ENCODE data around the gene ALX4. TPM values are rescaled to one million over a fixed set of nuclear protein-coding genes. Genes with fewer than 3 reads are reported as not detected.

Gene ALX4
- total and polyA plus RNA-seq, 2 experiments from 2014 or later, result not detected

DNA sequence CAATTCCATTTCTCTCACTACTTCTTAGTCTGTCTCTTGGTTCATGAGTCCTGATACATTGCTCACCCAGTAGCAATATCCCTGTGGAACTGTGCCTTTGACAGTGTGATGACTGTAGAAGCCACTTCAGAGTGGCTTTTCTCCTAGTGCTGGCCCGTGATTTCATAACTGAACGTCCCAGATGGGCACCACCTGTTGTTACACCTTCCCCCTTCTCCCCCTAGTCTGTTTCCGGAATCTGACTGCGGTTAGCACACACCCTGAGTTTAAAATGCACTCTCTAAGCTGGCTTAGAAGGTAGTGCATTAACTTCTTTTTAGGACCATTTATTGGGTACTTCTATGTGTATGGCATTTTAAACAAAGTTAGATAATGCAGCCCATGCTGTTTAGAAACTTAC lies 83.0 kb downstream of the ALX4 start:
- H3K79me2 ChIP-seq (replicated peaks; ENCODE audit: insufficient read depth), result no peaks in the 10 kb centered on the region
- Mint-ChIP-seq H3K27ac (no peak overlapping the region), H3K4me1 (no peaks in the 10 kb centered on the region), H3K36me3 (ENCODE audit: low read depth) (no peaks in the 10 kb centered on the region), H3K4me3 (no peak overlapping the region), H3K9me3 (no peaks in the 10 kb centered on the region), H3K27me3 (ENCODE audit: insufficient read depth, low read depth, poor library complexity) (no peaks in the 10 kb centered on the region)
- no peak overlapping the region for H3K4me2 ChIP-seq
- H2AFZ ChIP-seq, result no peak overlapping the region
- H3K36me3 ChIP-seq (ENCODE audit: insufficient read depth), result no peaks in the 10 kb centered on the region
- H3K27me3 ChIP-seq (ENCODE audit: insufficient read depth), result no peaks in the 10 kb centered on the region
- no peaks in the 10 kb centered on the region; the same call in 1 of the 2 replicates for H3K9me2 ChIP-seq (ENCODE audit: insufficient read depth)
- DNase-seq (ENCODE audit: low spot score) (no peak), ATAC-seq (no peak)
- H3K4me1 ChIP-seq (ENCODE audit: insufficient read depth), result no peaks in the 10 kb centered on the region
- TF ChIP-seq EZH2 (IDR thresholded peaks at IDR 0.05; ENCODE audit: low read depth, unreplicated experiment), result no peak
- TF ChIP-seq STAT1 (IDR thresholded peaks at IDR 0.05; ENCODE audit: unreplicated experiment), result no peak
- no peak for TF ChIP-seq ETS1 (IDR thresholded peaks at IDR 0.05)
- TF ChIP-seq, protein P1, sequence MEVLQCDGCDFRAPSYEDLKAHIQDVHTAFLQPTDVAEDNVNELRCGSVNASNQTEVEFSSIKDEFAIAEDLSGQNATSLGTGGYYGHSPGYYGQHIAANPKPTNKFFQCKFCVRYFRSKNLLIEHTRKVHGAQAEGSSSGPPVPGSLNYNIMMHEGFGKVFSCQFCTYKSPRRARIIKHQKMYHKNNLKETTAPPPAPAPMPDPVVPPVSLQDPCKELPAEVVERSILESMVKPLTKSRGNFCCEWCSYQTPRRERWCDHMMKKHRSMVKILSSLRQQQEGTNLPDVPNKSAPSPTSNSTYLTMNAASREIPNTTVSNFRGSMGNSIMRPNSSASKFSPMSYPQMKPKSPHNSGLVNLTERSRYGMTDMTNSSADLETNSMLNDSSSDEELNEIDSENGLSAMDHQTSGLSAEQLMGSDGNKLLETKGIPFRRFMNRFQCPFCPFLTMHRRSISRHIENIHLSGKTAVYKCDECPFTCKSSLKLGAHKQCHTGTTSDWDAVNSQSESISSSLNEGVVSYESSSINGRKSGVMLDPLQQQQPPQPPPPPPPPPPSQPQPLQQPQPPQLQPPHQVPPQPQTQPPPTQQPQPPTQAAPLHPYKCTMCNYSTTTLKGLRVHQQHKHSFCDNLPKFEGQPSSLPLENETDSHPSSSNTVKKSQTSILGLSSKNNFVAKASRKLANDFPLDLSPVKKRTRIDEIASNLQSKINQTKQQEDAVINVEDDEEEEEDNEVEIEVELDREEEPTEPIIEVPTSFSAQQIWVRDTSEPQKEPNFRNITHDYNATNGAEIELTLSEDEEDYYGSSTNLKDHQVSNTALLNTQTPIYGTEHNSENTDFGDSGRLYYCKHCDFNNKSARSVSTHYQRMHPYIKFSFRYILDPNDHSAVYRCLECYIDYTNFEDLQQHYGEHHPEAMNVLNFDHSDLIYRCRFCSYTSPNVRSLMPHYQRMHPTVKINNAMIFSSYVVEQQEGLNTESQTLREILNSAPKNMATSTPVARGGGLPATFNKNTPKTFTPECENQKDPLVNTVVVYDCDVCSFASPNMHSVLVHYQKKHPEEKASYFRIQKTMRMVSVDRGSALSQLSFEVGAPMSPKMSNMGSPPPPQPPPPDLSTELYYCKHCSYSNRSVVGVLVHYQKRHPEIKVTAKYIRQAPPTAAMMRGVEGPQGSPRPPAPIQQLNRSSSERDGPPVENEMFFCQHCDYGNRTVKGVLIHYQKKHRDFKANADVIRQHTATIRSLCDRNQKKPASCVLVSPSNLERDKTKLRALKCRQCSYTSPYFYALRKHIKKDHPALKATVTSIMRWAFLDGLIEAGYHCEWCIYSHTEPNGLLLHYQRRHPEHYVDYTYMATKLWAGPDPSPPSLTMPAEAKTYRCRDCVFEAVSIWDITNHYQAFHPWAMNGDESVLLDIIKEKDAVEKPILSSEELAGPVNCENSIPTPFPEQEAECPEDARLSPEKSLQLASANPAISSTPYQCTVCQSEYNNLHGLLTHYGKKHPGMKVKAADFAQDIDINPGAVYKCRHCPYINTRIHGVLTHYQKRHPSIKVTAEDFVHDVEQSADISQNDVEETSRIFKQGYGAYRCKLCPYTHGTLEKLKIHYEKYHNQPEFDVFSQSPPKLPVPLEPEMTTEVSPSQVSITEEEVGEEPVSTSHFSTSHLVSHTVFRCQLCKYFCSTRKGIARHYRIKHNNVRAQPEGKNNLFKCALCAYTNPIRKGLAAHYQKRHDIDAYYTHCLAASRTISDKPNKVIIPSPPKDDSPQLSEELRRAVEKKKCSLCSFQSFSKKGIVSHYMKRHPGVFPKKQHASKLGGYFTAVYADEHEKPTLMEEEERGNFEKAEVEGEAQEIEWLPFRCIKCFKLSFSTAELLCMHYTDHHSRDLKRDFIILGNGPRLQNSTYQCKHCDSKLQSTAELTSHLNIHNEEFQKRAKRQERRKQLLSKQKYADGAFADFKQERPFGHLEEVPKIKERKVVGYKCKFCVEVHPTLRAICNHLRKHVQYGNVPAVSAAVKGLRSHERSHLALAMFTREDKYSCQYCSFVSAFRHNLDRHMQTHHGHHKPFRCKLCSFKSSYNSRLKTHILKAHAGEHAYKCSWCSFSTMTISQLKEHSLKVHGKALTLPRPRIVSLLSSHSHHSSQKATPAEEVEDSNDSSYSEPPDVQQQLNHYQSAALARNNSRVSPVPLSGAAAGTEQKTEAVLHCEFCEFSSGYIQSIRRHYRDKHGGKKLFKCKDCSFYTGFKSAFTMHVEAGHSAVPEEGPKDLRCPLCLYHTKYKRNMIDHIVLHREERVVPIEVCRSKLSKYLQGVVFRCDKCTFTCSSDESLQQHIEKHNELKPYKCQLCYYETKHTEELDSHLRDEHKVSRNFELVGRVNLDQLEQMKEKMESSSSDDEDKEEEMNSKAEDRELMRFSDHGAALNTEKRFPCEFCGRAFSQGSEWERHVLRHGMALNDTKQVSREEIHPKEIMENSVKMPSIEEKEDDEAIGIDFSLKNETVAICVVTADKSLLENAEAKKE (CRISPR knock-in tag; IDR thresholded peaks at IDR 0.05), result no peak
- no peaks in the 10 kb centered on the region for H3F3A ChIP-seq (replicated peaks; ENCODE audit: low read depth)
- H3K27ac ChIP-seq (ENCODE audit: low read depth), result no peak overlapping the region
- no peak overlapping the region for H3K4me3 ChIP-seq
- no peaks in the 10 kb centered on the region for H4K20me1 ChIP-seq (replicated peaks; ENCODE audit: insufficient read depth)

GRCh38 chr11:44226490-44226889 lies 83.4 kb downstream of the ALX4 start:
- no peak overlapping the region for H3K27ac ChIP-seq (ENCODE audit: low read depth)
- no peaks in the 10 kb centered on the region for H3F3A ChIP-seq (replicated peaks; ENCODE audit: low read depth)
- no peaks in the 10 kb centered on the region for H3K36me3 ChIP-seq (ENCODE audit: insufficient read depth)
- Mint-ChIP-seq H3K27ac (no peak overlapping the region), H3K4me3 (no peak overlapping the region), H3K36me3 (ENCODE audit: low read depth) (no peaks in the 10 kb centered on the region), H3K27me3 (ENCODE audit: insufficient read depth, low read depth, poor library complexity) (no peaks in the 10 kb centered on the region), H3K4me1 (no peaks in the 10 kb centered on the region), H3K9me3 (no peaks in the 10 kb centered on the region)
- no peaks in the 10 kb centered on the region for H3K79me2 ChIP-seq (replicated peaks; ENCODE audit: insufficient read depth)
- no peaks in the 10 kb centered on the region; the same call in 1 of the 2 replicates for H3K9me2 ChIP-seq (ENCODE audit: insufficient read depth)
- no peaks in the 10 kb centered on the region for H4K20me1 ChIP-seq (replicated peaks; ENCODE audit: insufficient read depth)
- H2AFZ ChIP-seq, result no peak overlapping the region
- no peak for DNase-seq (ENCODE audit: low spot score)
- no peaks in the 10 kb centered on the region for H3K4me1 ChIP-seq (ENCODE audit: insufficient read depth)
- H3K27me3 ChIP-seq (ENCODE audit: insufficient read depth), result no peaks in the 10 kb centered on the region
- ATAC-seq, result no peak
- no peak overlapping the region for H3K4me2 ChIP-seq
- H3K4me3 ChIP-seq, result no peak overlapping the region
- TF ChIP-seq ZNF331 (CRISPR knock-in tag; IDR thresholded peaks at IDR 0.05; ENCODE audit: low read depth), result no peak
- TF ChIP-seq STAT1 (IDR thresholded peaks at IDR 0.05; ENCODE audit: unreplicated experiment), result no peak
- TF ChIP-seq CREB1 (CRISPR knock-in tag; IDR thresholded peaks at IDR 0.05; ENCODE audit: low read depth), result no peak
- TF ChIP-seq ETS1 (IDR thresholded peaks at IDR 0.05), result no peak
- TF ChIP-seq, protein P2, sequence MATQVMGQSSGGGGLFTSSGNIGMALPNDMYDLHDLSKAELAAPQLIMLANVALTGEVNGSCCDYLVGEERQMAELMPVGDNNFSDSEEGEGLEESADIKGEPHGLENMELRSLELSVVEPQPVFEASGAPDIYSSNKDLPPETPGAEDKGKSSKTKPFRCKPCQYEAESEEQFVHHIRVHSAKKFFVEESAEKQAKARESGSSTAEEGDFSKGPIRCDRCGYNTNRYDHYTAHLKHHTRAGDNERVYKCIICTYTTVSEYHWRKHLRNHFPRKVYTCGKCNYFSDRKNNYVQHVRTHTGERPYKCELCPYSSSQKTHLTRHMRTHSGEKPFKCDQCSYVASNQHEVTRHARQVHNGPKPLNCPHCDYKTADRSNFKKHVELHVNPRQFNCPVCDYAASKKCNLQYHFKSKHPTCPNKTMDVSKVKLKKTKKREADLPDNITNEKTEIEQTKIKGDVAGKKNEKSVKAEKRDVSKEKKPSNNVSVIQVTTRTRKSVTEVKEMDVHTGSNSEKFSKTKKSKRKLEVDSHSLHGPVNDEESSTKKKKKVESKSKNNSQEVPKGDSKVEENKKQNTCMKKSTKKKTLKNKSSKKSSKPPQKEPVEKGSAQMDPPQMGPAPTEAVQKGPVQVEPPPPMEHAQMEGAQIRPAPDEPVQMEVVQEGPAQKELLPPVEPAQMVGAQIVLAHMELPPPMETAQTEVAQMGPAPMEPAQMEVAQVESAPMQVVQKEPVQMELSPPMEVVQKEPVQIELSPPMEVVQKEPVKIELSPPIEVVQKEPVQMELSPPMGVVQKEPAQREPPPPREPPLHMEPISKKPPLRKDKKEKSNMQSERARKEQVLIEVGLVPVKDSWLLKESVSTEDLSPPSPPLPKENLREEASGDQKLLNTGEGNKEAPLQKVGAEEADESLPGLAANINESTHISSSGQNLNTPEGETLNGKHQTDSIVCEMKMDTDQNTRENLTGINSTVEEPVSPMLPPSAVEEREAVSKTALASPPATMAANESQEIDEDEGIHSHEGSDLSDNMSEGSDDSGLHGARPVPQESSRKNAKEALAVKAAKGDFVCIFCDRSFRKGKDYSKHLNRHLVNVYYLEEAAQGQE (IDR thresholded peaks at IDR 0.05; ENCODE audit: unreplicated experiment), result no peak
- TF ChIP-seq NANOG (IDR thresholded peaks at IDR 0.05; ENCODE audit: borderline replicate concordance), result no peak

Measured in GM23338 (cell line).